ENCODE results near the gene LILRA1.
"Not testable (repeated sequence)": the region's sequence is repeated elsewhere in the genome, so short reads cannot be mapped to it uniquely, and the experiment has no call there.

Gene LILRA1

DNA sequence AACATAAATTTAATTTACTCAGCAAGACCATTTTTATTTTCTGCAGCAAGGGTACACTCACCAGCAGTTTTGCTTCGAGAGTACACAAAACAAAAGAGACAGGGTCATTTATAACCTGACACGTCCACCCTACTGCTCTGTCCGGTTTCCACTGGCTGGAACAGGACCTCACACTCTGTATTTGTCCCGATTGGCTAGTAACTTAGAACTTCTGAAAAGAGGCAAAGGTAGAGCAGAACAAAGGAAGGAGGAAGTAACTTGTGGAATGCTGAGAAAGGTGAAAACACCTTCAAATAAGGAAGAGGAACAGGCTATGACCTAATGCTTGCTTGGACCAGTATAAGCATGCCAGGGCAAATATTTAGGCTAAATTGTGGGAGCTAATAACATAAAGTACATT is 34.5 kb downstream of the LILRA1 start:
- DNase-seq: not testable (repeated sequence)

DNA sequence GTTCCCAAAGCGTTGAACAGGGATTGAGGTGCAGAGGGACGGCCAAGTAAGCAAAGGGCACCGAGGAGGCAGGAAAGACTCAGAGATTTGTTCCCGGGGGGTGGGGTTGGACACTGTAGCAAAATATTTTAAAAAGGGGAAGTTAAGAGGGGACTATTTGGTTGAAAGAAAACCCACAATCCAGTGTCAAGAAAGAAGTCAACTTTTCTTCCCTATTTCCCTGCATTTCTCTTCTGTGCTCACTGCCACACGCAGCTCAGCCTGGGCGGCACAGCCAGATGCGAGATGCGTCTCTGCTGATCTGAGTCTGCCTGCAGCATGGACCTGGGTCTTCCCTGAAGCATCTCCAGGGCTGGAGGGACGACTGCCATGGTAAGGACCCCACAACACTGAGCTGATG is 36.8 kb downstream of the LILRA1 start, which contains the start of gene LILRB1:
Gene LILRB1 (plus strand): TSS at position 223 of the 400 bp plus-strand sequence. CDS start 590 bp downstream, outside the sequence.
- not testable (repeated sequence) for DNase-seq

DNA sequence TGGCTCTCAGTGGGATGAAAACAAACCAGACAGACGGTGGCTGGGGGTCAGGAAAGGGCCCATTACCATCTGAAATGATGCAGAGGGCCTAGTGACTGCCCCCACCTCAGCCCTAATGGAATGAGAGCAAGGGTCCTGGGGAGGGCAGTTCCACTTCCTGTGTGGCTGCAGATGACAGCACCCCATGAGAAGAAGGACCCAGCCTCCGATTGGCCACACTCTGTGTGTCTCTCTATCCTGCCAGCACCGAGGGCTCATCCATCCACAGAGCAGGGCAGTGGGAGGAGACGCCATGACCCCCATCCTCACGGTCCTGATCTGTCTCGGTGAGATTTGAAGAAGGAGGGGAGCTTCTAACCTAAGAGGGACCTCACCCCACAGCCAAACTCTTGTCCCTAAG is 37.4 kb downstream of the LILRA1 start:
- no peak for DNase-seq

DNA sequence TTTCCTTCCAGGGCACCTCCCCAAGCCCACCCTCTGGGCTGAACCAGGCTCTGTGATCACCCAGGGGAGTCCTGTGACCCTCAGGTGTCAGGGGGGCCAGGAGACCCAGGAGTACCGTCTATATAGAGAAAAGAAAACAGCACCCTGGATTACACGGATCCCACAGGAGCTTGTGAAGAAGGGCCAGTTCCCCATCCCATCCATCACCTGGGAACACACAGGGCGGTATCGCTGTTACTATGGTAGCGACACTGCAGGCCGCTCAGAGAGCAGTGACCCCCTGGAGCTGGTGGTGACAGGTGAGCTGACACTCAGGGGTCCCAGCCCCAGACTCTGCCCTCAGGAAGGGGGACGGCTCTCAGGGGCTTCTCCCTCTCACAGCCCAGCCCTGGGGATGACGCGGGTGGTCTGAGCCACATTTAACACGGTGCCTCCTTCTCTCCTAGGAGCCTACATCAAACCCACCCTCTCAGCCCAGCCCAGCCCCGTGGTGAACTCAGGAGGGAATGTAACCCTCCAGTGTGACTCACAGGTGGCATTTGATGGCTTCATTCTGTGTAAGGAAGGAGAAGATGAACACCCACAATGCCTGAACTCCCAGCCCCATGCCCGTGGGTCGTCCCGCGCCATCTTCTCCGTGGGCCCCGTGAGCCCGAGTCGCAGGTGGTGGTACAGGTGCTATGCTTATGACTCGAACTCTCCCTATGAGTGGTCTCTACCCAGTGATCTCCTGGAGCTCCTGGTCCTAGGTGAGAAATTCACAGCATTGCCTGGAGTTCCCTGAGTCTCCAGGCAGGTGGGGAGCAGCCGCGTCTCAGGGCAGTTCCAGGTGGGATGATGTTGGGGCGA is 38.3 kb downstream of the LILRA1 start:
- DNase-seq: not testable (repeated sequence)

DNA sequence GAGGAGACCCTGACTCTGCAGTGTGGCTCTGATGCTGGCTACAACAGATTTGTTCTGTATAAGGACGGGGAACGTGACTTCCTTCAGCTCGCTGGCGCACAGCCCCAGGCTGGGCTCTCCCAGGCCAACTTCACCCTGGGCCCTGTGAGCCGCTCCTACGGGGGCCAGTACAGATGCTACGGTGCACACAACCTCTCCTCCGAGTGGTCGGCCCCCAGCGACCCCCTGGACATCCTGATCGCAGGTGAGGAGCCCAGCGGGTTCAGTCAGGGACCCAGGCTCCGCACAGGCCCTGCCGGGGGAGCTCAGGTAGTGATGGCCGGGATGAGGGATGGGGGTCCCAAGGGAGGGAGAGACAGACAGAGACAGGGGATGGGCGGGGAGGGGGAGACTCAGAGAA is 39.1 kb downstream of the LILRA1 start:
- DNase-seq: not testable (repeated sequence)

DNA sequence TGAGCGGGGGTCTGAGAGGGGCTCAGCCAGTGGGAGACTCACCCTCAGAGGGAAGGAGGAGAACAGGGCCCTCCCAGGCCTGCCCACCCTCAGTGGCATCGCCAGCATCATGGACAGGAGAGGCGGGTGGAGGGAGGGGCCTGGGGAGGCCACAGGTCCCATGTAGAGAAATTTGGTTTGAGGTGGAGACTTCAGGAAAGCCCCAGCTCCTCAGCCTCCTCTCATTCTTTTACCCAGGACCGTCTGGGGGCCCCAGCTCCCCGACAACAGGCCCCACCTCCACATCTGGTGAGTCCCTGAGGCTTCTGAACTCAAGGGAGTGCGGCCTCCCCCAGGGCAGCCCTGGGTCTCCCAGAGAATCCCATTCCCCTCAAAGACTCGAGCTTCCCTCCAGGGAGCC is 40.0 kb downstream of the LILRA1 start:
- DNase-seq: no peak

DNA sequence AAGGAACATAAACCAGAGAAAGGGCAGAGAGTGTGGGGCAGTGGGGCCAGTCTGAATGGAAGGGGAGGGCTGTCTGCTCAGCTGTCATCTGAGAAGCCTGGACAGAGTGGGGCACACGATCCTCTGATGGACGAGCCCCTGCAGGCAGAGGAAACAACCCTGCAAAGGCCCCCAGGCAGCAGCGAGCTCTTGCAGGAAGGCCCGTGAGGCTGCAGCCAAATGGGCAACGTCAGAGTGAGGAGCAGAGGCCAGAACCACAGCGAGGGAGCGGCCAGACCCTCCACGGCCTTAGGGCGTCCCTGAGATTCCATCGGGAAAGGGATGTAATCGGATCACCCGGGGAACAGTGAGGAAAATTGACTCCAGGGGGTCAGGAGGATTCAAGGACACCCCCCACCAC is 42.6 kb downstream of the LILRA1 start:
- not testable (repeated sequence) for DNase-seq

DNA sequence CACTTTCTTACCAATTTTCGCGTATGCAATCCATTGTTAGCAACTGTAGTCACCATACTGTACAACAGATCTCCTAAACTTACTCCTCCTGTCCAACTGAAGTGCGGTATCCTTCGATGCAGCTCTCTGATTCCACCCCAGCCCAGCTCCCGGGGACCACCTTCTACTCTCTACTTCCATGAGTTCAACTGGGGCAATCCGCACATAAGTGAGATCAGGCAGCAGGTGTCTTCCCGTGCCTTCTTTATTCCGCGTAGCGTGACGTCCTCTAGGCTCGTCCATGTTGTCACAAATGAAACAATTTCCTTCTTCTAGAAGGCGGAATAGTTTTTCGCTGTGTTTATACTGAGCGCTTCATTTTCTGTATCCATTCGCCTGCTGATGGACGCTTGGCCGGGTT is 45.3 kb downstream of the LILRA1 start:
- DNase-seq: no peak

DNA sequence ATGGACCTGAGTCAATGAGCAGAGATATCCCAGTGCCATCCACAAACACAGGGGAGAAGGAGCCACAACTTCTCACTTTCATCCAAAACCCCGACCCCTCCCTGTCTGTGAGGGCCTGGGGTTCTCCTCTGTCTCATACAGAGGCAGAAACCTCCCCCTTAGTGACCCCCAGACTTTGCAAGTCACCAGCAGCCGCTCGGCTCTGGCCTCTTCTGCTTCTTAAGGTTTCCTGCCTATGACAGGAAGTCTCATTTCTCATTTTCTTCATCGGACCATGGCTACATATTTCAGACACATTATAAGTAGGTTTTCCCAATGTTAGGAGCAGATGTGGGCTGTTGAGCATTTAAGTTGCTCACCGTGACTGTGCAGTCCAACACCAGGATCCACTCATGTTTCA is 49.5 kb downstream of the LILRA1 start:
- not testable (repeated sequence) for DNase-seq

DNA sequence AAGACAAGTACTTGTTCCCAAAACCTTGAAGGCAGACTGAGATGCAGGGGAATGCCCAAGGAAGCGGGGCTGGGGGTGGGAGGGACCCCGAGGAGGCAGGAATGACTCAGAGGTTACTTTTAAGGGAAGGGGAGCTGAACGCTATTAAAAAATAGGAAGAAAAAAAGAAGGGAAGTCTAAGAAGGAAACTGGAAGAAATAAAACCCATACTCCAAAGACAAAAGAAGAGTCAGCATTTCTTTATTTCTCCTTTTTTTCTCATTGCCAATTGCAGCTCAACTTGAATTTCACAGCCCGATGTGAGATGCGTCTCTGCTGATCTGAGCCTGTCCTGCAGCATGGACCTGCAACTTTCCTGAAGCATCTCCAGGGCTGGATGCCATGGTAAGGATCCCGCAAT is 50.2 kb downstream of the LILRA1 start:
- not testable (repeated sequence) for DNase-seq

DNA sequence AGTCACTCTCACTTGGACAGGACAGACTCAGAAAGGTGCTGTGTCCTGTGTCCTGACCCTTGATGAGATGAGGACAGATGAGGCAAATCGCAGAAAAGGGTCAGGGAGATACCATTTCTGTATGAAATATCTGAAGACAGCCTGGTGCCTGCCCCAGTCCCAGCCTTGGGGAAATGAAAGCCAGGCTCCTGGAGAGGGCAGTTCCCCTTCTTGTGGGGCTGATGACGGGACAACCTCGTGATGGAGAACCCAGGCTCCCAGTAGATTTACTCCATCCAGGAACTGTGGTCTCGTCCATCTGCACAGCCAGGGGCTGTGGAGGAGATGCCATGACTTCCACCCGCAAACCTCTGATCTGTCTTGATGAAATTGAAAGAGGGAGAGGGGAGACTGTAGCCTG is 50.6 kb downstream of the LILRA1 start:
- DNase-seq: no peak

DNA sequence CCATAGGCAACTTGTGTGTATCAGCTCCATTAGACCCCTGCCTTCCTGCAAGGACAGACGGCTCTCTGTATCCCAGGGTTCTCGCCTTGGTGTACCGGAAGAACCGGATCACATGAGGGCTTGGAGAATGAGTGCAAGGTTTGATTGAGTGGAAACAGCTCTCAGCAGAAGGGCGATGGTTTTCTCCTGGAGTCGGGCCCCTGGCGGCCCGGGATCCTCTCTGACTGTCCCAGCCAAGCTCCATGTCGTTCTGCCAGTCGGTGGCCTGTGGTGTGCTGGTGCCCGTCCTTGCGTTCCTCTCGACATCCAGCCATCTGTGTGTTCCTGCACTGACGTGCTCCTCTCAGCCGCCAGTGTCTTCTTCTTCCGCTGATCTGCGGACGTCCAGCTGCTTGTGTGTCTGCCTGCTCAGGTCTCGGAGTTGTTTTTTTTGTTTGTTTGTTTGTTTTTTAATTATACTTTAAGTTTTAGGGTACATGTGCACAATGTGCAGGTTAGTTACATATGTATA is 53.0 kb downstream of the LILRA1 start:
- DNase-seq: no peak

DNA sequence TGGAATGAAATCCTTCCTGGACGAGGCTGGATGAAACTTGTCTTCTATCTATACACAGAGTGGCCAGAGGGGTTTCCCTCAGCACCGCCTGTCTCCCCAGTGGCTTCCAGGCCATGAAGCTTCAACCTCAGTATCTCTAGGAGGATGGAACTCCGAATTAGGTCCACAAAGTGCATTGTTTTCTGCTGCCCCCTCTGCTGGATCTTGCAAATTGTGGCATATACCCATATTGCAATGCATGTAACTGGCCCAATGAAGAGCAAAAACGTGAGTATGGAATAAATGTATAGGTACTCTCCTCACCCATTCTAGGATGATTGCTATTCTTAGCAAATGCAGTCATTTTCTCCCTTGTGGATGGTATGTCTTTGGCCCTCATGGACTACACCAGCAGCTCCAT is 54.7 kb downstream of the LILRA1 start:
- DNase-seq: no peak

DNA sequence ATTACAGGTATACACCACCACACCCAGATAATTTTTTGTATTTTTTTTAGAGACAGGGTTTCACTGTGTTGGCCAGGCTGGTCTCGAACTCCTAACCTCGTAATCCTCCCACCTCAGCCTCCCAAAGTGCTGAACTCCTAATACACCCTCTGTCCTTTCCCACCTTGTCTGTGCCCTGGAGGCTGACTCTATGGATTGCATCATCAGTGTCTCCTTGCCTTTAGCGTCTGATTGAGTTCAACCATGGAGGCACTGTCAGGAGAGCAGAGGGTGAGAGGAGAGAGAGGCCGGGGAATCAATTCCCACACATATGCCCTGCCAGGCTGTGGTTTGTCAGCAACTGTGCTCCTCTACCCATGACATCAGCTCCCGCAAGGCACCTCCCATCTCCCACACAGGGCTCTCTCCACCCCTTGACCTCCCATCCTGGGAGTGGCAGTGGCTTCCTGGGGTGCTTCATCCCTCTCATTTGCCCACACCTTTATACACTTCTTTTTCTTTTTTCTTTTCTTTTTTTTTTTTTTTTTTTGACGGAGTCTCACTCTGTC is 56.8 kb downstream of the LILRA1 start:
- no peak for DNase-seq
